Liver (tissue), 9 donors: Measurements from ENCODE around the gene SLC13A1. TPM values are rescaled to one million over a fixed set of nuclear protein-coding genes. Genes with fewer than 3 reads are reported as not detected.

Experiments used
- DNase-seq: peaks from one replicate; pipeline ENCODE4 v3.0.0-alpha.2; 2017; ENCODE audit warnings: low spot score
- H3K27ac ChIP-seq, 2 donors: one replicate each; pipeline ENCODE4 v1.7.0; 2013; ENCODE audit warnings: inconsistent platforms in 2 of 2, low read length in 2 of 2, control low read depth in 1 of 2, low read depth in 1 of 2, mild to moderate bottlenecking in 1 of 2
- H3K27me3 ChIP-seq, 4 donors: one replicate each; pipeline versions ENCODE4 v1.6.1 to v1.7.0; 2013; ENCODE audit warnings: low read length in 3 of 4, inconsistent platforms in 1 of 4, mild to moderate bottlenecking in 1 of 4, moderate library complexity in 1 of 4; ENCODE audit not compliant: control insufficient read depth in 4 of 4, insufficient read depth in 4 of 4
- H3K36me3 ChIP-seq, 4 donors: one replicate each; pipeline versions ENCODE4 v1.6.1 to v1.7.0; 2013; ENCODE audit warnings: low read length in 3 of 4, mild to moderate bottlenecking in 3 of 4, low read depth in 1 of 4, moderate library complexity in 1 of 4; ENCODE audit not compliant: control insufficient read depth in 4 of 4, insufficient read depth in 3 of 4
- H3K4me1 ChIP-seq, 4 donors: one replicate each; pipeline versions ENCODE4 v1.6.1 to v1.7.0; 2013; ENCODE audit warnings: low read length in 3 of 4, mild to moderate bottlenecking in 3 of 4, moderate library complexity in 1 of 4; ENCODE audit not compliant: control insufficient read depth in 4 of 4, insufficient read depth in 4 of 4
- H3K4me3 ChIP-seq, 3 donors: one replicate each; pipeline versions ENCODE4 v1.6.1 to v1.7.0; 2013; ENCODE audit warnings: low read length in 3 of 3, control low read depth in 1 of 3, low read depth in 1 of 3, mild to moderate bottlenecking in 1 of 3
- H3K9ac ChIP-seq, 2 donors: one replicate each; pipeline ENCODE4 v1.7.0; 2013; ENCODE audit warnings: low read length in 2 of 2, mild to moderate bottlenecking in 2 of 2, moderate library complexity in 2 of 2, control low read depth in 1 of 2, low read depth in 1 of 2
- H3K9me3 ChIP-seq, 4 donors: one replicate each; pipeline versions ENCODE4 v1.6.1 to v1.7.0; 2013; ENCODE audit warnings: low read length in 3 of 4; ENCODE audit not compliant: control insufficient read depth in 4 of 4
- FOXA1 ChIP-seq: IDR thresholded peaks from 2 replicates; pipeline ENCODE4 v1.6.1; 2016; ENCODE audit warnings: antibody characterized with exemption
- GABPA ChIP-seq, 2 donors: IDR thresholded peaks in 1 of 2; conservative IDR thresholded peaks in 1 of 2; 2 replicates each; pipeline ENCODE4 v1.6.1; 2016; ENCODE audit warnings: antibody characterized with exemption in 2 of 2, mild to moderate bottlenecking in 1 of 2, moderate library complexity in 1 of 2
- HNF4A ChIP-seq, 2 donors: conservative IDR thresholded peaks; 2 replicates each; pipeline ENCODE4 v1.6.1; 2016; ENCODE audit warnings: antibody characterized with exemption in 2 of 2, mild to moderate bottlenecking in 2 of 2
- HNF4G ChIP-seq: IDR thresholded peaks from 2 replicates; pipeline ENCODE4 v1.6.1; 2016; ENCODE audit warnings: antibody characterized with exemption
- JUND ChIP-seq, 2 donors: IDR thresholded peaks; 2 replicates each; pipeline ENCODE4 v1.6.1; 2016; ENCODE audit warnings: antibody characterized with exemption in 2 of 2
- NR2F2 ChIP-seq: IDR thresholded peaks from 2 replicates; pipeline ENCODE4 v1.6.1; 2016; ENCODE audit warnings: antibody characterized with exemption
- RAD21 ChIP-seq, 2 donors: IDR thresholded peaks; 2 replicates each; pipeline ENCODE4 v1.6.1; 2016; ENCODE audit warnings: antibody characterized with exemption in 2 of 2, mild to moderate bottlenecking in 2 of 2
- RXRA ChIP-seq, 2 donors: IDR thresholded peaks; 2 replicates each; pipeline ENCODE4 v1.6.1; 2017 to 2018; ENCODE audit warnings: antibody characterized with exemption in 2 of 2, mild to moderate bottlenecking in 1 of 2
- SP1 ChIP-seq: IDR thresholded peaks from 2 replicates; pipeline ENCODE4 v1.6.1; 2018; ENCODE audit warnings: antibody characterized with exemption, mild to moderate bottlenecking
- TAF1 ChIP-seq: conservative IDR thresholded peaks from 2 replicates; pipeline ENCODE4 v1.6.1; 2016; ENCODE audit warnings: antibody characterized with exemption, mild to moderate bottlenecking
- YY1 ChIP-seq: IDR thresholded peaks from 2 replicates; pipeline ENCODE4 v1.6.1; 2016; ENCODE audit warnings: antibody characterized with exemption, mild to moderate bottlenecking
- WGBS: extraction: QIAGEN DNeasy Blood & Tissue Kit; methylation state at CpG from one replicate; pipeline ENCODE4 v1.1.7; 2013; 5-methylcytosine and 5-hydroxymethylcytosine counted together
- polyA plus RNA-seq, 2 donors: library from polyadenylated mRNA; stranded (reverse) in 1 of 2; unstranded in 1 of 2; fragments of 200-250 nt in 1 of 2; fragments of >200 nt in 1 of 2; fragmentation: Nextera tagmentation in 1 of 2; extraction: Ambion mirVana in 1 of 2; gene quantifications; one replicate each; pipeline versions ENCODE4 v1.2.1 to v1.2.3, GENCODE V29; 2013 to 2015
- total RNA-seq, 2 donors: library from RNA; depleted of rRNA; stranded (reverse); fragments of >200 nt; gene quantifications; one replicate each; pipeline ENCODE4 v1.2.3, GENCODE V29; 2014
- TF ChIP-seq, protein P1 (sequence below): fragments of 150-350 bp; IDR thresholded peaks from 2 replicates; pipeline ENCODE4 v1.5.1; 2017; ENCODE audit warnings: improper control_type of control experiment, low read depth, low read length; ENCODE audit not compliant: missing input control
- TF ChIP-seq, protein P2 (sequence below): IDR thresholded peaks from 2 replicates; pipeline ENCODE4 v1.6.1; 2016; ENCODE audit warnings: antibody characterized with exemption
- TF ChIP-seq, protein P3 (sequence below): IDR thresholded peaks from 2 replicates; pipeline ENCODE4 v1.6.1; 2016; ENCODE audit warnings: antibody characterized with exemption
- TF ChIP-seq, protein P4 (sequence below): IDR thresholded peaks from 2 replicates; pipeline ENCODE4 v1.6.1; 2016; ENCODE audit warnings: antibody characterized with exemption
- donor health status: healthy.
- donor health status: healthy.
- donor health status: healthy.
- donor health status: healthy.
- donor health status: healthy.

Gene SLC13A1
- total and polyA plus RNA-seq, 4 donors, result not detected

DNA sequence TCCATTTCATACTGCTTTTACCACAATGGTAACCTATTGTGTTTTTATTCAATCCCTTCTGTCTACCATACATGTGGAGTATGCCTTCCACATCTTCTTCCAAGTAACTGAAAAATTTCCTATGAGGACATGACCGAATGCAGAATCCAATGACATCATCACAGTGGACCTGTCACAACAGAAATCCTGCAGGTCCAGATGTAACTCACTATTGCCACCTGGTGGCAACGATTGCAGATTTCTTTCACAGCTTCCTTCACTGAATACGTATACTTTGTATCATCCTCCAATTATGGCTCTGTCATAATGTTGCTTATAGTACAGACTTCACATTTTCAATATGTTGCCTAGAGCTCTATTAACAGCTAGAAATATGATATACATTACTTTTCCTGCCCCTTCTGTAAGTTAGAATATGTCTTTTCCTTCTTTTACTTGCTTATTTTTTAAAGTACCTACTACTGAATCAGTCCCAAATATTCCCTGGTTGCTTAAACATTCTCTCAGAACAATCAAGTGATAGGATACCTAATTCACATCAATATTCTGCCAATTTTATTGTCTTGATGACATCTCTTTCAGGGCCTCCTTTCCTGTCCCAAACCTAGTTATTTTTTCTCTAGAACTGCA, 45.4 kb downstream of the SLC13A1 start:
- no peaks in the 10 kb centered on the region for H3K27me3 ChIP-seq
- 2% methylated on average over 3 of the region's 3 CpGs for WGBS
- H3K4me1 ChIP-seq, result peaks cover 0 to 4% (median 0%) of the 10 kb centered on the region in 4 donors
- TF ChIP-seq, protein P1, sequence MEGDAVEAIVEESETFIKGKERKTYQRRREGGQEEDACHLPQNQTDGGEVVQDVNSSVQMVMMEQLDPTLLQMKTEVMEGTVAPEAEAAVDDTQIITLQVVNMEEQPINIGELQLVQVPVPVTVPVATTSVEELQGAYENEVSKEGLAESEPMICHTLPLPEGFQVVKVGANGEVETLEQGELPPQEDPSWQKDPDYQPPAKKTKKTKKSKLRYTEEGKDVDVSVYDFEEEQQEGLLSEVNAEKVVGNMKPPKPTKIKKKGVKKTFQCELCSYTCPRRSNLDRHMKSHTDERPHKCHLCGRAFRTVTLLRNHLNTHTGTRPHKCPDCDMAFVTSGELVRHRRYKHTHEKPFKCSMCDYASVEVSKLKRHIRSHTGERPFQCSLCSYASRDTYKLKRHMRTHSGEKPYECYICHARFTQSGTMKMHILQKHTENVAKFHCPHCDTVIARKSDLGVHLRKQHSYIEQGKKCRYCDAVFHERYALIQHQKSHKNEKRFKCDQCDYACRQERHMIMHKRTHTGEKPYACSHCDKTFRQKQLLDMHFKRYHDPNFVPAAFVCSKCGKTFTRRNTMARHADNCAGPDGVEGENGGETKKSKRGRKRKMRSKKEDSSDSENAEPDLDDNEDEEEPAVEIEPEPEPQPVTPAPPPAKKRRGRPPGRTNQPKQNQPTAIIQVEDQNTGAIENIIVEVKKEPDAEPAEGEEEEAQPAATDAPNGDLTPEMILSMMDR, result peak; percentile 76
- TF ChIP-seq RAD21 (IDR thresholded peaks at IDR 0.05) (peak; percentile 85 to 94), JUND (IDR thresholded peaks at IDR 0.05) (peak in 1 of 2 donors; percentile 83)
- TF ChIP-seq, protein P2, sequence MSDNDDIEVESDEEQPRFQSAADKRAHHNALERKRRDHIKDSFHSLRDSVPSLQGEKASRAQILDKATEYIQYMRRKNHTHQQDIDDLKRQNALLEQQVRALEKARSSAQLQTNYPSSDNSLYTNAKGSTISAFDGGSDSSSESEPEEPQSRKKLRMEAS, result no peak
- TF ChIP-seq, protein P3, sequence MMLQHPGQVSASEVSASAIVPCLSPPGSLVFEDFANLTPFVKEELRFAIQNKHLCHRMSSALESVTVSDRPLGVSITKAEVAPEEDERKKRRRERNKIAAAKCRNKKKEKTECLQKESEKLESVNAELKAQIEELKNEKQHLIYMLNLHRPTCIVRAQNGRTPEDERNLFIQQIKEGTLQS, result peak; percentile 75
- no peak overlapping the region for H3K4me3 ChIP-seq
- H3K9ac ChIP-seq, result no peak overlapping the region
- peak; percentile 66 for DNase-seq
- no peak overlapping the region for H3K27ac ChIP-seq
- H3K9me3 ChIP-seq, result no peaks in the 10 kb centered on the region
- H3K36me3 ChIP-seq, result no peaks in the 10 kb centered on the region

DNA sequence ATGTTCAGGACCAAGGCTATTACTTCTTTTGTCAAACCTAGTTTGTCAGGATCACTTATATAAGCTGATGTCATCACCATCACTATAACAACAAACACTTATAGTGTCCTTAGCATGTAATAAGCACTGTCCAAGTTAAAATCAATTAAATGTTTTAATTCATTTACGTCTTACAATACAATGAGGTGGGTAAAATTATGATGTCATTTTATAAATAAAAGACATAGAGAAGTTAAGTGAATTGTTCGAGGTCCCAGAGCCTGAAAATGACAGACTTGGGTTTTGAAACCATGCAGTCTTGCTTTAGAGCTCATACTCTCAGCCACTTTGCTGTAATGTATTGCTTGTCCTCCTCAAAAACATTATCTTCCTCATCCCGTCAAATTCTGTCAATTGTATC, 48.3 kb downstream of the SLC13A1 start:
- Histone ChIP-seq H3K4me3 (no peak overlapping the region), H3K9ac (no peak overlapping the region), H3K4me1 (no peaks in the 10 kb centered on the region), H3K27me3 (no peaks in the 10 kb centered on the region), H3K36me3 (no peaks in the 10 kb centered on the region), H3K27ac (no peak overlapping the region), H3K9me3 (no peaks in the 10 kb centered on the region)
- DNase-seq, result no peak
- TF ChIP-seq FOXA1 (no peak), RXRA (IDR thresholded peaks at IDR 0.05) (no peak), YY1 (no peak), TAF1 (no peak)
- TF ChIP-seq, protein P4, sequence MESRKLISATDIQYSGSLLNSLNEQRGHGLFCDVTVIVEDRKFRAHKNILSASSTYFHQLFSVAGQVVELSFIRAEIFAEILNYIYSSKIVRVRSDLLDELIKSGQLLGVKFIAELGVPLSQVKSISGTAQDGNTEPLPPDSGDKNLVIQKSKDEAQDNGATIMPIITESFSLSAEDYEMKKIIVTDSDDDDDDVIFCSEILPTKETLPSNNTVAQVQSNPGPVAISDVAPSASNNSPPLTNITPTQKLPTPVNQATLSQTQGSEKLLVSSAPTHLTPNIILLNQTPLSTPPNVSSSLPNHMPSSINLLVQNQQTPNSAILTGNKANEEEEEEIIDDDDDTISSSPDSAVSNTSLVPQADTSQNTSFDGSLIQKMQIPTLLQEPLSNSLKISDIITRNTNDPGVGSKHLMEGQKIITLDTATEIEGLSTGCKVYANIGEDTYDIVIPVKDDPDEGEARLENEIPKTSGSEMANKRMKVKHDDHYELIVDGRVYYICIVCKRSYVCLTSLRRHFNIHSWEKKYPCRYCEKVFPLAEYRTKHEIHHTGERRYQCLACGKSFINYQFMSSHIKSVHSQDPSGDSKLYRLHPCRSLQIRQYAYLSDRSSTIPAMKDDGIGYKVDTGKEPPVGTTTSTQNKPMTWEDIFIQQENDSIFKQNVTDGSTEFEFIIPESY, result no peak
- WGBS, result 74% methylated on average over 3 of the region's 3 CpGs

DNA sequence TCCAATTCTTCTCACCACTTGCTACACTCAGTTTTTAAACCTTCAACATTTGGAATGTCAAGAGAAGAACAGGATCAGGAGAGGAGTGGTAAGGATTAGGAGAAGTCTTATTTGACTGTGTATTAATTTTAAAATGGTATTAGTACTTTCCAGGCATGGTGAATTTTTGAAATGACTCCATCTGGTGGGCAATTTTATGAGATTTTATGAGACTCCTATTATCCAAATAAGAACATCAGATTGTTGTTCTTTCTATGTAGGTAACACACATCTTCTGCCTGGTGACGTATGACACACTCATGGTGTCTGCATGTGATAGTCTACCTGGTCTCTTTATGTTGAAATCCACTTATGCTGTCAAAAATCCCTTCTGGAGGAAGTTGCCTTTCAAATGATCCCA, 51.0 kb downstream of the SLC13A1 start:
- Histone ChIP-seq H3K36me3 (no peaks in the 10 kb centered on the region), H3K4me3 (no peak overlapping the region), H3K27ac (no peak overlapping the region), H3K27me3 (no peaks in the 10 kb centered on the region), H3K4me1 (no peaks in the 10 kb centered on the region), H3K9me3 (no peaks in the 10 kb centered on the region), H3K9ac (no peak overlapping the region)
- 87% methylated on average over 1 of the region's 1 CpG for WGBS
- TF ChIP-seq, protein P4, result no peak
- no peak for TF ChIP-seq YY1
- TF ChIP-seq HNF4G, result no peak
- no peak for TF ChIP-seq FOXA1
- TF ChIP-seq, protein P2, result no peak
- no peak for TF ChIP-seq NR2F2
- TF ChIP-seq, protein P1, result no peak
- TF ChIP-seq RAD21 (IDR thresholded peaks at IDR 0.05), result no peak
- no peak for TF ChIP-seq GABPA (IDR thresholded peaks at IDR 0.05 in 1 of 2, conservative IDR thresholded peaks at IDR 0.05 in 1 of 2)
- no peak for TF ChIP-seq HNF4A (conservative IDR thresholded peaks at IDR 0.05)
- TF ChIP-seq RXRA (IDR thresholded peaks at IDR 0.05), result no peak
- TF ChIP-seq SP1, result no peak
- no peak for TF ChIP-seq TAF1
- DNase-seq, result no peak
